Measurements from ENCODE around the gene LHX5. TPM values are rescaled to one million over a fixed set of nuclear protein-coding genes. Genes with fewer than 3 reads are reported as not detected.

LHX5 gene
- polyA plus RNA-seq, 3 donors = not detected

DNA sequence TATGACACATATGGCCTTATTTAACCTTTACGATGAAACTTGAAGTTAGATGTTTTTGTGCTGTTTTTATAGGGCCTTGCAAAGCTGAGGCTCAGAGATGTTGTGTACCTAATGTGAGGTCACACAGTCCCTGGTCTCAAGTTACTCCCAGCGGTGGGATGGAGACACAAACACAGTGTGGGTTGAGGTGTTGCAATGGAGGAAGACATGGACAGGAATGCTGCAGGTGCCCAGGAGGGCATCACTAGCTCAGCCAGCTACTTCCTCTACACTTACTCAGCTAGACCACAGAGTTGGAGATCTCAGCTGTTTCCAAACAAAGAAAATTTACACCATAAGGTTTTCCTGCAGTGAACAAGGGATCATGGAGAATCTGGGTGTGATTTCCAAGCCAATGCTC lies 15.5 kb downstream of the LHX5 start:
- no peak overlapping the region for H2AFZ ChIP-seq (ENCODE audit: insufficient read depth, low read depth, low read length, poor library complexity, severe bottlenecking)
- H3K27me3 ChIP-seq (ENCODE audit: control insufficient read depth in 2 of 2, insufficient read depth in 2 of 2, low read length in 2 of 2) = peaks cover 0 to 23% of the 10 kb centered on the region in 2 donors
- no CpG with 5 or more reads among the region's 2 CpGs for WGBS (ENCODE audit: insufficient coverage)
- H3K27ac ChIP-seq (ENCODE audit: low read depth in 1 of 2, low read length in 2 of 2) = no peak overlapping the region
- Mint-ChIP-seq H3K27ac (no peak overlapping the region), H3K9me3 (peaks cover 0 to 2% (median 0%) of the 10 kb centered on the region in 7 donors), H3K27me3 (ENCODE audit: low read depth in 3 of 3) (peaks cover 35 to 67% (median 43%) of the 10 kb centered on the region in 3 donors), H3K4me3 (no peak overlapping the region), H3K36me3 (no peaks in the 10 kb centered on the region), H3K4me1 (no peaks in the 10 kb centered on the region)
- H3K4me3 ChIP-seq (replicated peaks in 1 of 3; ENCODE audit: low read depth in 2 of 3, low read length in 3 of 3) = no peak overlapping the region
- H4K20me1 ChIP-seq (ENCODE audit: insufficient read depth, low read length) = no peaks in the 10 kb centered on the region
- no peaks in the 10 kb centered on the region for H3K36me3 ChIP-seq (replicated peaks in 1 of 2; ENCODE audit: control insufficient read depth in 1 of 2, insufficient read depth in 2 of 2, low read length in 2 of 2)
- H3K4me1 ChIP-seq (ENCODE audit: control insufficient read depth in 1 of 2, insufficient read depth in 2 of 2, low read length in 2 of 2) = no peaks in the 10 kb centered on the region
- H3K9ac ChIP-seq (ENCODE audit: insufficient read depth, low read length, poor library complexity, severe bottlenecking) = no peak overlapping the region
- no peaks in the 10 kb centered on the region for H3K79me2 ChIP-seq (ENCODE audit: insufficient read depth, low read length)
- no peak for DNase-seq
- no peaks in the 10 kb centered on the region for H3K9me3 ChIP-seq (replicated peaks in 1 of 2; ENCODE audit: control insufficient read depth in 1 of 2, insufficient read depth in 1 of 2, low read length in 2 of 2)
- intact Hi-C loops (cut with micrococcal nuclease) = no loop called here
- TF ChIP-seq, protein P1, sequence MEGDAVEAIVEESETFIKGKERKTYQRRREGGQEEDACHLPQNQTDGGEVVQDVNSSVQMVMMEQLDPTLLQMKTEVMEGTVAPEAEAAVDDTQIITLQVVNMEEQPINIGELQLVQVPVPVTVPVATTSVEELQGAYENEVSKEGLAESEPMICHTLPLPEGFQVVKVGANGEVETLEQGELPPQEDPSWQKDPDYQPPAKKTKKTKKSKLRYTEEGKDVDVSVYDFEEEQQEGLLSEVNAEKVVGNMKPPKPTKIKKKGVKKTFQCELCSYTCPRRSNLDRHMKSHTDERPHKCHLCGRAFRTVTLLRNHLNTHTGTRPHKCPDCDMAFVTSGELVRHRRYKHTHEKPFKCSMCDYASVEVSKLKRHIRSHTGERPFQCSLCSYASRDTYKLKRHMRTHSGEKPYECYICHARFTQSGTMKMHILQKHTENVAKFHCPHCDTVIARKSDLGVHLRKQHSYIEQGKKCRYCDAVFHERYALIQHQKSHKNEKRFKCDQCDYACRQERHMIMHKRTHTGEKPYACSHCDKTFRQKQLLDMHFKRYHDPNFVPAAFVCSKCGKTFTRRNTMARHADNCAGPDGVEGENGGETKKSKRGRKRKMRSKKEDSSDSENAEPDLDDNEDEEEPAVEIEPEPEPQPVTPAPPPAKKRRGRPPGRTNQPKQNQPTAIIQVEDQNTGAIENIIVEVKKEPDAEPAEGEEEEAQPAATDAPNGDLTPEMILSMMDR (IDR thresholded peaks at IDR 0.05) = no peak
- H3K4me2 ChIP-seq (replicated peaks; ENCODE audit: extremely low read depth, low read length, poor library complexity, severe bottlenecking) = no peak overlapping the region

DNA sequence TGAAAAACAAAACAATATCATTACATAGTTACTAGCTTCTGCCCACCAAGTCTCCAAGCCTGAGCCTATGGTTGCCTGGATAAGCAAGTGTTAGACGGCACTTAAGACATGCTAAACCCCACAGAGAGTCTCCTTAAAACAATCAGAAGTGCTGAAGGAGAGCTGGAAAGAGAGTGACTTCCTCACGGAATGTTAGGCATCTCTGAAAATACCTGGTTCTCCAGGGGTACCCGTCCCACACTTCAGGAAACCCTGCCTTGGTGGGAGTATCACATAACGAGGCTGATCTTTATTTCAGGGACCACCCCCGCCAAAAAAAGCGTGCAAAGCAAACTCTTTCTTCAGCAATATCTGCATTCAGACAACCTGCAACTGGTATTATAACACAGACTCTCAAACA lies 18.3 kb downstream of the LHX5 start:
- no peaks in the 10 kb centered on the region for H3K9me3 ChIP-seq (replicated peaks in 1 of 2; ENCODE audit: control insufficient read depth in 1 of 2, insufficient read depth in 1 of 2, low read length in 2 of 2)
- H3K27ac ChIP-seq (ENCODE audit: low read depth in 1 of 2, low read length in 2 of 2) = no peak overlapping the region
- H3K27me3 Mint-ChIP-seq (ENCODE audit: low read depth in 3 of 3) = peaks cover 21 to 51% (median 22%) of the 10 kb centered on the region in 3 donors
- H3K4me1 Mint-ChIP-seq = peaks cover 5% of the 10 kb centered on the region
- H2AFZ ChIP-seq (ENCODE audit: insufficient read depth, low read depth, low read length, poor library complexity, severe bottlenecking) = no peak overlapping the region
- H3K4me2 ChIP-seq (replicated peaks; ENCODE audit: extremely low read depth, low read length, poor library complexity, severe bottlenecking) = no peak overlapping the region
- no peaks in the 10 kb centered on the region for H4K20me1 ChIP-seq (ENCODE audit: insufficient read depth, low read length)
- H3K36me3 ChIP-seq (replicated peaks in 1 of 2; ENCODE audit: control insufficient read depth in 1 of 2, insufficient read depth in 2 of 2, low read length in 2 of 2) = no peaks in the 10 kb centered on the region
- no peaks in the 10 kb centered on the region for H3K79me2 ChIP-seq (ENCODE audit: insufficient read depth, low read length)
- H3K4me3 Mint-ChIP-seq = no peak overlapping the region
- H3K27ac Mint-ChIP-seq = no peak overlapping the region
- TF ChIP-seq, protein P1 (IDR thresholded peaks at IDR 0.05) = no peak
- no peaks in the 10 kb centered on the region for H3K36me3 Mint-ChIP-seq
- H3K4me3 ChIP-seq (replicated peaks in 1 of 3; ENCODE audit: low read depth in 2 of 3, low read length in 3 of 3) = no peak overlapping the region
- DNase-seq = no peak
- no peaks in the 10 kb centered on the region for H3K9me3 Mint-ChIP-seq
- peaks cover 0 to 5% of the 10 kb centered on the region in 2 donors for H3K27me3 ChIP-seq (ENCODE audit: control insufficient read depth in 2 of 2, insufficient read depth in 2 of 2, low read length in 2 of 2)
- intact Hi-C loops (cut with micrococcal nuclease) = no loop called here
- WGBS (ENCODE audit: insufficient coverage) = 56% methylated on average over 5 of the region's 6 CpGs
- H3K4me1 ChIP-seq (ENCODE audit: control insufficient read depth in 1 of 2, insufficient read depth in 2 of 2, low read length in 2 of 2) = no peaks in the 10 kb centered on the region
- no peak overlapping the region for H3K9ac ChIP-seq (ENCODE audit: insufficient read depth, low read length, poor library complexity, severe bottlenecking)
